ENCODE measurements around the gene ZCCHC4. TPM values are rescaled to one million over a fixed set of nuclear protein-coding genes. Genes with fewer than 3 reads are reported as not detected.

ZCCHC4 gene
- total and polyA plus RNA-seq, 2 of the 8 experiments (the other 6 are each of a cell fraction or from before 2014, with no cell fraction given), result 9.8 to 12.5 TPM

- TF ChIP-seq CEBPB (IDR thresholded peaks at IDR 0.05; ENCODE audit: low read depth, low read length), result no peak
- TF ChIP-seq CHD1 (IDR thresholded peaks at IDR 0.05; ENCODE audit: low read depth, low read length), result no peak
- no peak for TF ChIP-seq TEAD4 (IDR thresholded peaks at IDR 0.05; ENCODE audit: low read depth, low read length)
- TF ChIP-seq SIRT6 (IDR thresholded peaks at IDR 0.05; ENCODE audit: low read length), result no peak
Observed at GRCh38 chr4:25330905-25331808, 18.6 kb downstream of the ZCCHC4 start (continued).
